B cell (primary cell): Measurements from ENCODE around the gene RIN3.

Experiments
- CTCF ChIP-seq: fragments of 200-600 bp; IDR thresholded peaks from one replicate; pipeline ENCODE4 v1.8.0; 2022; ENCODE audit warnings: antibody characterized with exemption, mild to moderate bottlenecking
- EZH2 ChIP-seq: IDR thresholded peaks from 2 replicates; pipeline ENCODE4 v1.6.1; 2012; ENCODE audit warnings: borderline replicate concordance, low read depth, mild to moderate bottlenecking, moderate library complexity, low read length; ENCODE audit not compliant: insufficient read depth, poor library complexity, severe bottlenecking

DNA sequence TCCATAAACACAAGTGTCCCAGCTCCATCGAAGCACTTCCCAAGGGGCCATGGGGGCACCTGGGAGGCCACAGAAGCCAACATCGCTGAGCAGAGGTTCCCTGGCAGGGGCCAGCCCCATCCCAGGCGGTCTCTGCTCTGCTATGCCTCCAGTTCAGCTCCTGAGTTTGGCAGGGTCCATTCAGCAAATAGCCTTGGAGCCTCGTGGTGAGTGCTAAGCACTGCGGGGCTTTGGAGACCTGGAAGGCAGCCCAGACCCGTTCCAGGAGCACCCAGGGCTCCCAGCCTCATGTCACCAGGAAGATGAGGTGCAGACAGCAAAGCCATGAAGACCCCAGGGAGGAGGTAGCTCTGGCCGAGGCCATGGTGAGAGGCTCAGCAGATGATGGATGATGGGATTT lies 125.3 kb downstream of the RIN3 start:
- TF ChIP-seq CTCF = no peak
- TF ChIP-seq EZH2 = no peak
